ENCODE results near the gene NEK1. TPM values are rescaled to one million over a fixed set of nuclear protein-coding genes. Genes with fewer than 3 reads are reported as not detected.

Gene NEK1
- total and polyA plus RNA-seq, 11 donors = 4.8 to 17.8 (median 12.0) TPM

- Histone ChIP-seq H3K27ac (no peak overlapping the region), H3K4me1 (peaks cover 0 to 8% (median 0%) of the 10 kb centered on the region in 12 donors), H3K27me3 (no peaks in the 10 kb centered on the region), H3K36me3 (no peaks in the 10 kb centered on the region), H3K9me3 (peaks cover 0 to 17% (median 7%) of the 10 kb centered on the region in 12 donors), H3K4me3 (no peak overlapping the region)
- DNase-seq = no peak
- no peak for TF ChIP-seq POLR2A (IDR thresholded peaks at IDR 0.05)
- TF ChIP-seq, protein P1, sequence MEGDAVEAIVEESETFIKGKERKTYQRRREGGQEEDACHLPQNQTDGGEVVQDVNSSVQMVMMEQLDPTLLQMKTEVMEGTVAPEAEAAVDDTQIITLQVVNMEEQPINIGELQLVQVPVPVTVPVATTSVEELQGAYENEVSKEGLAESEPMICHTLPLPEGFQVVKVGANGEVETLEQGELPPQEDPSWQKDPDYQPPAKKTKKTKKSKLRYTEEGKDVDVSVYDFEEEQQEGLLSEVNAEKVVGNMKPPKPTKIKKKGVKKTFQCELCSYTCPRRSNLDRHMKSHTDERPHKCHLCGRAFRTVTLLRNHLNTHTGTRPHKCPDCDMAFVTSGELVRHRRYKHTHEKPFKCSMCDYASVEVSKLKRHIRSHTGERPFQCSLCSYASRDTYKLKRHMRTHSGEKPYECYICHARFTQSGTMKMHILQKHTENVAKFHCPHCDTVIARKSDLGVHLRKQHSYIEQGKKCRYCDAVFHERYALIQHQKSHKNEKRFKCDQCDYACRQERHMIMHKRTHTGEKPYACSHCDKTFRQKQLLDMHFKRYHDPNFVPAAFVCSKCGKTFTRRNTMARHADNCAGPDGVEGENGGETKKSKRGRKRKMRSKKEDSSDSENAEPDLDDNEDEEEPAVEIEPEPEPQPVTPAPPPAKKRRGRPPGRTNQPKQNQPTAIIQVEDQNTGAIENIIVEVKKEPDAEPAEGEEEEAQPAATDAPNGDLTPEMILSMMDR (IDR thresholded peaks at IDR 0.05) = no peak
- ATAC-seq = no peak
- intact Hi-C loops (cut with DNase I) = no loop called here
These were observed 244.6 kb downstream of the NEK1 start for GRCh38 chr4:169367826-169368225.

DNA sequence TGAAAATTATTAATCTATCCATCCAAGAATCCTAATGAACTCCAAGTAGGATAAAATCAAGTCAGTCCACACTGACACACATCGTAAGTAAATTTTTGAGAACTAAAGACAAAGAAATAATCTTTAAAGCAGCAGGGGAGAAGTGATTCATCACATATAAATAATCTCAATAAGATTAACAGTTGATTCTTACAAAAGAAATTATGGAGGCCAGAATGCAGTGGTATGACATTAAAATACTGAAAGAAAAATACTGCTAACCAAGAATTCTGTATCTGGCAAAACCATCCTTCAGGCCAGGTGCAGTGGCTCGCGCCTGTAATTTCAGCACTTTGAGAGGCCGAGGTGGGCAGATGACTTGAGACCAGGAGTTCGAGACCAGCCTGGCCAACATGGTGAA is 245.6 kb downstream of the NEK1 start:
- WGBS, 4 donors = 92 to 95% (median 93%) methylated on average over 5 of the region's 5 CpGs
- intact Hi-C loops (cut with DNase I) = no loop called here
- H3K9me3 ChIP-seq = peaks cover 0 to 17% (median 7%) of the 10 kb centered on the region in 12 donors
- TF ChIP-seq, protein P1 (IDR thresholded peaks at IDR 0.05) = no peak
- no peak for TF ChIP-seq POLR2A (IDR thresholded peaks at IDR 0.05)
- no peaks in the 10 kb centered on the region for H3K36me3 ChIP-seq
- no peaks in the 10 kb centered on the region for H3K27me3 ChIP-seq
- DNase-seq (no peak), ATAC-seq (no peak)
- no peak overlapping the region for H3K4me3 ChIP-seq
- no peak overlapping the region for H3K27ac ChIP-seq
- H3K4me1 ChIP-seq = peaks cover 0 to 14% (median 0%) of the 10 kb centered on the region in 12 donors

DNA sequence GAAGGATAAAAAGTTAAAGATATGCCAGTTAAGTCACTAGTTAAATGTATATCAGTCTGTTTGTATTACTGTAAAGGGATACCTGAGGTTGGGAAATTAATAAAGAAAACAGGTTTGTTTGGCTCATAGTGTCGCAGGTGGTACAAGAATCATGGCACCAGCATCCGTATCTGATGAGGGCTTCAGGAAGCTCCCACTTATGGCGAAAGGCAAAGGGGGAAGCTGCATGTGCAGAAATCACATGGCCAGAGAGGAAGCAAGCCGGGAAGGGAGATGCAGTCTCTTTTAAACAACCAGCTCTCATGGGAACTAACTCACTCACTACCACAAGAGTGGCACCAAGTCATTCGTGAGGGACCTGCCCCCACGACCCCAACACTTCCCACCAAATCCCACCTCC is 249.8 kb downstream of the NEK1 start:
- H3K9me3 ChIP-seq = peaks cover 0 to 17% (median 7%) of the 10 kb centered on the region in 12 donors
- H3K27ac ChIP-seq = no peak overlapping the region
- H3K36me3 ChIP-seq = no peaks in the 10 kb centered on the region
- intact Hi-C loops (cut with DNase I) = no loop called here
- no peak overlapping the region for H3K4me3 ChIP-seq
- no peak for DNase-seq
- WGBS, 4 donors = 54 to 64% (median 59%) methylated on average over 6 of the region's 6 CpGs
- TF ChIP-seq, protein P1 (IDR thresholded peaks at IDR 0.05) = no peak
- no peak for TF ChIP-seq POLR2A (IDR thresholded peaks at IDR 0.05)
- no peaks in the 10 kb centered on the region for H3K27me3 ChIP-seq
- peak in 1 of 4 donors; percentile 24 for ATAC-seq
- H3K4me1 ChIP-seq = peaks cover 0 to 14% (median 0%) of the 10 kb centered on the region in 12 donors

- H3K4me3 ChIP-seq = no peak overlapping the region
- intact Hi-C loops (cut with DNase I) = no loop called here
- peaks cover 0 to 14% (median 0%) of the 10 kb centered on the region in 12 donors for H3K4me1 ChIP-seq
- H3K27me3 ChIP-seq = no peaks in the 10 kb centered on the region
- peaks cover 0 to 10% (median 5%) of the 10 kb centered on the region in 12 donors for H3K9me3 ChIP-seq
- H3K27ac ChIP-seq = no peak overlapping the region
- WGBS, 4 donors = 29 to 41% (median 32%) methylated on average over 3 of the region's 3 CpGs
- DNase-seq (no peak), ATAC-seq (no peak)
- no peaks in the 10 kb centered on the region for H3K36me3 ChIP-seq
- no peak for TF ChIP-seq POLR2A (IDR thresholded peaks at IDR 0.05)
- TF ChIP-seq, protein P1 (IDR thresholded peaks at IDR 0.05) = no peak
These were observed 250.6 kb downstream of the NEK1 start for GRCh38 chr4:169361756-169362155.
